ENCODE measurements around the gene MROH2A. TPM values are rescaled to one million over a fixed set of nuclear protein-coding genes. Genes with fewer than 3 reads are reported as not detected.
A peak's percentile ranks its signal among the peaks of the same experiment; 100 is the strongest.

The MROH2A gene
- total and polyA plus RNA-seq, 5 donors: not detected

- no peak overlapping the region for H3K4me3 ChIP-seq (ENCODE audit: low read length)
- no peaks in the 10 kb centered on the region for H3K4me1 ChIP-seq (ENCODE audit: control insufficient read depth, insufficient read depth, low read length)
- no peak for DNase-seq
- ATAC-seq: no peak
- no peaks in the 10 kb centered on the region for H3K9me3 ChIP-seq (ENCODE audit: control insufficient read depth, low read length)
- H3K27ac ChIP-seq (ENCODE audit: low read length): no peak overlapping the region
- no peaks in the 10 kb centered on the region for H3K27me3 ChIP-seq (ENCODE audit: control insufficient read depth, insufficient read depth)
- intact Hi-C loops (cut with DNase I): no loop called here
- WGBS: 42% methylated on average over 8 of the region's 8 CpGs
Measured at GRCh38 chr2:233853353-233853752, 75.2 kb downstream of the MROH2A start.

GRCh38 chr2:233853883-233854240, 75.7 kb downstream of the MROH2A start:
- Histone ChIP-seq H3K27me3 (ENCODE audit: control insufficient read depth, insufficient read depth) (no peaks in the 10 kb centered on the region), H3K27ac (ENCODE audit: low read length) (no peak overlapping the region), H3K4me3 (ENCODE audit: low read length) (peak overlapping the region; percentile 63), H3K9me3 (ENCODE audit: control insufficient read depth, low read length) (no peaks in the 10 kb centered on the region), H3K4me1 (ENCODE audit: control insufficient read depth, insufficient read depth, low read length) (no peaks in the 10 kb centered on the region)
- intact Hi-C loops (cut with DNase I): no loop called here
- WGBS: under 1% methylated on average over 25 of the region's 25 CpGs
- DNase-seq (no peak), ATAC-seq (peak; percentile 6 to 18)

- intact Hi-C loops (cut with DNase I): no loop called here
- Histone ChIP-seq H3K4me1 (ENCODE audit: control insufficient read depth, insufficient read depth, low read length) (no peaks in the 10 kb centered on the region), H3K4me3 (ENCODE audit: low read length) (peak within 1 kb of the TSS; percentile 63), H3K27me3 (ENCODE audit: control insufficient read depth, insufficient read depth) (no peaks in the 10 kb centered on the region), H3K9me3 (ENCODE audit: control insufficient read depth, low read length) (no peaks in the 10 kb centered on the region), H3K27ac (ENCODE audit: low read length) (no peak within 1 kb of the TSS)
- WGBS: under 1% methylated on average over 60 of the region's 60 CpGs
- peak; percentile 99 to 100 for ATAC-seq
- peak; percentile 91 to 95 (median 95) for DNase-seq
Measured at GRCh38 chr2:233854241-233854981, 76.3 kb downstream of the MROH2A start, which contains the start of gene HJURP. HJURP (minus strand) TSS chr2:233854535; CDS start chr2:233854500, 35 bp downstream.

- WGBS: 86% methylated on average over 5 of the region's 5 CpGs
- DNase-seq (no peak), ATAC-seq (no peak)
- Histone ChIP-seq H3K4me3 (ENCODE audit: low read length) (no peak overlapping the region), H3K27ac (ENCODE audit: low read length) (no peak overlapping the region), H3K9me3 (ENCODE audit: control insufficient read depth, low read length) (no peaks in the 10 kb centered on the region), H3K27me3 (ENCODE audit: control insufficient read depth, insufficient read depth) (no peaks in the 10 kb centered on the region), H3K4me1 (ENCODE audit: control insufficient read depth, insufficient read depth, low read length) (no peaks in the 10 kb centered on the region)
- intact Hi-C loops (cut with DNase I): no loop called here
Measured at GRCh38 chr2:233855345-233855744, 77.2 kb downstream of the MROH2A start.

GRCh38 chr2:233856184-233856583, 78.1 kb downstream of the MROH2A start:
- no peaks in the 10 kb centered on the region for H3K9me3 ChIP-seq (ENCODE audit: control insufficient read depth, low read length)
- H3K4me1 ChIP-seq (ENCODE audit: control insufficient read depth, insufficient read depth, low read length): no peaks in the 10 kb centered on the region
- intact Hi-C loops (cut with DNase I): no loop called here
- H3K27me3 ChIP-seq (ENCODE audit: control insufficient read depth, insufficient read depth): no peaks in the 10 kb centered on the region
- DNase-seq (no peak), ATAC-seq (no peak)
- H3K27ac ChIP-seq (ENCODE audit: low read length): no peak overlapping the region
- H3K4me3 ChIP-seq (ENCODE audit: low read length): no peak overlapping the region
- WGBS: 94% methylated on average over 5 of the region's 5 CpGs

- intact Hi-C loops (cut with DNase I): no loop called here
- Histone ChIP-seq H3K9me3 (ENCODE audit: control insufficient read depth, low read length) (no peaks in the 10 kb centered on the region), H3K4me3 (ENCODE audit: low read length) (no peak overlapping the region), H3K4me1 (ENCODE audit: control insufficient read depth, insufficient read depth, low read length) (no peaks in the 10 kb centered on the region), H3K27me3 (ENCODE audit: control insufficient read depth, insufficient read depth) (no peaks in the 10 kb centered on the region), H3K27ac (ENCODE audit: low read length) (no peak overlapping the region)
- peak in 1 of 3 donors; percentile 47 for DNase-seq
- ATAC-seq: no peak
- 44% methylated on average over 9 of the region's 9 CpGs for WGBS
Measured at GRCh38 chr2:233857511-233858141, 79.5 kb downstream of the MROH2A start.

- ATAC-seq: no peak
Measured at GRCh38 chr2:233858331-233858730, 80.2 kb downstream of the MROH2A start.

GRCh38 chr2:233862261-233862768, 84.2 kb downstream of the MROH2A start:
- Histone ChIP-seq H3K27me3 (ENCODE audit: control insufficient read depth, insufficient read depth) (no peaks in the 10 kb centered on the region), H3K27ac (ENCODE audit: low read length) (no peak overlapping the region), H3K4me1 (ENCODE audit: control insufficient read depth, insufficient read depth, low read length) (no peaks in the 10 kb centered on the region), H3K9me3 (ENCODE audit: control insufficient read depth, low read length) (no peaks in the 10 kb centered on the region), H3K4me3 (ENCODE audit: low read length) (no peak overlapping the region)
- ATAC-seq (no peak), DNase-seq (no peak)
- 69% methylated on average over 4 of the region's 4 CpGs for WGBS
- intact Hi-C loops (cut with DNase I): no loop called here

More at GRCh38 chr2:233858331-233858730, 80.2 kb downstream of the MROH2A start:
- H3K9me3 ChIP-seq (ENCODE audit: control insufficient read depth, low read length): no peaks in the 10 kb centered on the region
- no peak for DNase-seq
- no peaks in the 10 kb centered on the region for H3K4me1 ChIP-seq (ENCODE audit: control insufficient read depth, insufficient read depth, low read length)
- no peaks in the 10 kb centered on the region for H3K27me3 ChIP-seq (ENCODE audit: control insufficient read depth, insufficient read depth)
- intact Hi-C loops (cut with DNase I): no loop called here
- no peak overlapping the region for H3K27ac ChIP-seq (ENCODE audit: low read length)
- WGBS: 86% methylated on average over 4 of the region's 4 CpGs
- H3K4me3 ChIP-seq (ENCODE audit: low read length): no peak overlapping the region

GRCh38 chr2:233865838-233866237, 87.7 kb downstream of the MROH2A start:
- no peak for ATAC-seq
- Histone ChIP-seq H3K4me1 (ENCODE audit: control insufficient read depth, insufficient read depth, low read length) (no peaks in the 10 kb centered on the region), H3K27ac (ENCODE audit: low read length) (no peak overlapping the region), H3K4me3 (ENCODE audit: low read length) (no peak overlapping the region), H3K27me3 (ENCODE audit: control insufficient read depth, insufficient read depth) (no peaks in the 10 kb centered on the region), H3K9me3 (ENCODE audit: control insufficient read depth, low read length) (no peaks in the 10 kb centered on the region)
- no peak for DNase-seq
- WGBS: 97% methylated on average over 3 of the region's 3 CpGs
- intact Hi-C loops (cut with DNase I): no loop called here

GRCh38 chr2:233866479-233866878, 88.3 kb downstream of the MROH2A start:
- intact Hi-C loops (cut with DNase I): no loop called here
- peak in 1 of 3 donors; percentile 40 for DNase-seq
- WGBS: 98% methylated on average over 11 of the region's 11 CpGs
- no peak overlapping the region for H3K27ac ChIP-seq (ENCODE audit: low read length)
- no peaks in the 10 kb centered on the region for H3K4me1 ChIP-seq (ENCODE audit: control insufficient read depth, insufficient read depth, low read length)
- H3K4me3 ChIP-seq (ENCODE audit: low read length): no peak overlapping the region
- no peaks in the 10 kb centered on the region for H3K9me3 ChIP-seq (ENCODE audit: control insufficient read depth, low read length)
- no peak for ATAC-seq
- no peaks in the 10 kb centered on the region for H3K27me3 ChIP-seq (ENCODE audit: control insufficient read depth, insufficient read depth)

GRCh38 chr2:233867993-233868532, 89.9 kb downstream of the MROH2A start, which contains the start of gene MSL3B:
MSL3B (minus strand) TSS chr2:233868386.
- Histone ChIP-seq H3K9me3 (ENCODE audit: control insufficient read depth, low read length) (no peaks in the 10 kb centered on the region), H3K27ac (ENCODE audit: low read length) (no peak within 1 kb of the TSS), H3K4me3 (ENCODE audit: low read length) (peak within 1 kb of the TSS; percentile 27), H3K4me1 (ENCODE audit: control insufficient read depth, insufficient read depth, low read length) (no peaks in the 10 kb centered on the region), H3K27me3 (ENCODE audit: control insufficient read depth, insufficient read depth) (no peaks in the 10 kb centered on the region)
- intact Hi-C loops (cut with DNase I): no loop called here
- ATAC-seq (peak; percentile 51 to 66), DNase-seq (peak in 2 of 3 donors; percentile 42 to 56)
- WGBS: 11% methylated on average over 50 of the region's 50 CpGs

Data from right cardiac atrium (tissue), 5 donors.